ENCODE measurements around the gene GRM4. TPM values are rescaled to one million over a fixed set of nuclear protein-coding genes. Genes with fewer than 3 reads are reported as not detected.

The GRM4 gene
- total and polyA plus RNA-seq, 10 of the 15 experiments (the other 5 are each of a cell fraction or from before 2014, with no cell fraction given): 0.01 to 0.31 (median 0.05) TPM; not detected in 2

DNA sequence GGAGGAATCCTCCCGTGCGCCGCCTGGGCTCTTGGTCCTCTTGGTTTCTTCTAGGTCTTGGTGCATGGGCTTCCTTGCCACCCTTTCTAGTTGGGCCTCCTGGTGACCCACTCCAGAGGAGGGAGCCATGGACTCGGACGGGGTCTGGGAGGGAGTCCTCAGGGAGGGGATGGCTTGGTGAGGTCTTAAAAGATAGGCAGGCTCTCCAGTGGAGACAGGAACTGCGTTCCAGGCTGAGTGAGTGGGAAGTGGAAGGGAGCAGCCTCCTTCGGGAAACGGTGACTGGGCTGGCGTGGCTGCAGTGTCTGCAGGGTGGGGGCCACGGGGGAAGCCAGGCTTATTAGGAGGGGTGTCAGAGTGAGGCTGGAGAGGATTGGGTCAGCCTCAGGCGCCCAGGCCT lies 152.8 kb downstream of the GRM4 start (continued):
- TF ChIP-seq BMI1 (IDR thresholded peaks at IDR 0.05; ENCODE audit: borderline replicate concordance): no peak
- TF ChIP-seq RB1 (IDR thresholded peaks at IDR 0.05; ENCODE audit: borderline replicate concordance): no peak
- TF ChIP-seq ZNF274 (IDR thresholded peaks at IDR 0.05; ENCODE audit: insufficient read depth, insufficient read length): no peak
- no peak for TF ChIP-seq ETV6 (conservative IDR thresholded peaks at IDR 0.05 in 1 of 2, IDR thresholded peaks at IDR 0.05 in 1 of 2; ENCODE audit: borderline replicate concordance in 1 of 2, low read depth in 1 of 2)

- H2AFZ ChIP-seq (ENCODE audit: control insufficient read depth, low read depth, low read length): no peak overlapping the region
- H3K79me2 ChIP-seq (ENCODE audit: control insufficient read depth, insufficient read depth, low read length): no peaks in the 10 kb centered on the region
- ATAC-seq (no peak), DNase-seq (ENCODE audit: low read depth, low spot score) (no peak), FAIRE-seq (no peak)
- no peak for TF ChIP-seq EZH2 (IDR thresholded peaks at IDR 0.05; ENCODE audit: borderline replicate concordance, control insufficient read depth, low read depth, low read length)
- TF ChIP-seq, protein P1, sequence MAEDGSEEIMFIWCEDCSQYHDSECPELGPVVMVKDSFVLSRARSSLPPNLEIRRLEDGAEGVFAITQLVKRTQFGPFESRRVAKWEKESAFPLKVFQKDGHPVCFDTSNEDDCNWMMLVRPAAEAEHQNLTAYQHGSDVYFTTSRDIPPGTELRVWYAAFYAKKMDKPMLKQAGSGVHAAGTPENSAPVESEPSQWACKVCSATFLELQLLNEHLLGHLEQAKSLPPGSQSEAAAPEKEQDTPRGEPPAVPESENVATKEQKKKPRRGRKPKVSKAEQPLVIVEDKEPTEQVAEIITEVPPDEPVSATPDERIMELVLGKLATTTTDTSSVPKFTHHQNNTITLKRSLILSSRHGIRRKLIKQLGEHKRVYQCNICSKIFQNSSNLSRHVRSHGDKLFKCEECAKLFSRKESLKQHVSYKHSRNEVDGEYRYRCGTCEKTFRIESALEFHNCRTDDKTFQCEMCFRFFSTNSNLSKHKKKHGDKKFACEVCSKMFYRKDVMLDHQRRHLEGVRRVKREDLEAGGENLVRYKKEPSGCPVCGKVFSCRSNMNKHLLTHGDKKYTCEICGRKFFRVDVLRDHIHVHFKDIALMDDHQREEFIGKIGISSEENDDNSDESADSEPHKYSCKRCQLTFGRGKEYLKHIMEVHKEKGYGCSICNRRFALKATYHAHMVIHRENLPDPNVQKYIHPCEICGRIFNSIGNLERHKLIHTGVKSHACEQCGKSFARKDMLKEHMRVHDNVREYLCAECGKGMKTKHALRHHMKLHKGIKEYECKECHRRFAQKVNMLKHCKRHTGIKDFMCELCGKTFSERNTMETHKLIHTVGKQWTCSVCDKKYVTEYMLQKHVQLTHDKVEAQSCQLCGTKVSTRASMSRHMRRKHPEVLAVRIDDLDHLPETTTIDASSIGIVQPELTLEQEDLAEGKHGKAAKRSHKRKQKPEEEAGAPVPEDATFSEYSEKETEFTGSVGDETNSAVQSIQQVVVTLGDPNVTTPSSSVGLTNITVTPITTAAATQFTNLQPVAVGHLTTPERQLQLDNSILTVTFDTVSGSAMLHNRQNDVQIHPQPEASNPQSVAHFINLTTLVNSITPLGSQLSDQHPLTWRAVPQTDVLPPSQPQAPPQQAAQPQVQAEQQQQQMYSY (CRISPR knock-in tag; IDR thresholded peaks at IDR 0.05): no peak
- no peak for TF ChIP-seq IRF3 (IDR thresholded peaks at IDR 0.05)
- TF ChIP-seq CHD2 (IDR thresholded peaks at IDR 0.05; ENCODE audit: borderline replicate concordance, low read depth, low read length): no peak
- TF ChIP-seq ZBTB4 (CRISPR knock-in tag; IDR thresholded peaks at IDR 0.05): no peak
- no peak for TF ChIP-seq NRF1 (conservative IDR thresholded peaks at IDR 0.05; ENCODE audit: low read depth, low read length)
- H4K20me1 ChIP-seq (ENCODE audit: control insufficient read depth, insufficient read depth): no peaks in the 10 kb centered on the region
- no peaks in the 10 kb centered on the region for H3K4me1 ChIP-seq (ENCODE audit: control insufficient read depth, insufficient read depth, low read length)
- no peaks in the 10 kb centered on the region for H3K36me3 ChIP-seq (ENCODE audit: control insufficient read depth in 2 of 2, insufficient read depth in 2 of 2, low read length in 1 of 2)
- H3K4me3 ChIP-seq: no peak overlapping the region
- ChIA-PET RAD21 (ENCODE audit: unreplicated experiment) (no interaction called here), POLR2A (no interaction called here), SMC1A (ENCODE audit: uncharacterized antibody, unreplicated experiment) (no interaction called here), CTCF (interaction anchor here (0.7 kb wide), 1 partner anchor 1107 kb away, joined by 4 read pairs; no protein-coding TSS in a partner anchor)
- H3K27ac ChIP-seq (ENCODE audit: control insufficient read depth, insufficient read depth): no peak overlapping the region
- H3K4me2 ChIP-seq (ENCODE audit: control insufficient read depth, insufficient read depth): no peak overlapping the region
- intact Hi-C loops (cut with micrococcal nuclease; ENCODE audit: unreplicated experiment) (no loop called here), in situ Hi-C loops (cut with MboI) (no loop called here)
- BruUV-seq (replicated peaks): no TSS peak
- WGBS (ENCODE audit: insufficient coverage, insufficient replicate concordance, low lambda C conversion rate, missing lambda C conversion rate): 40% methylated on average over 13 of the region's 13 CpGs
- no peak overlapping the region for H3K9ac ChIP-seq (ENCODE audit: control insufficient read depth, insufficient read depth, low read length)
- no peaks in the 10 kb centered on the region for H3K9me3 ChIP-seq (replicated peaks; ENCODE audit: control insufficient read depth, insufficient read depth, low read length)
- H3K27me3 ChIP-seq (replicated peaks in 1 of 2; ENCODE audit: control insufficient read depth in 2 of 2, insufficient read depth in 2 of 2, low read length in 1 of 2): no peaks in the 10 kb centered on the region; a peak in 1 of 4 replicates
Observed at GRCh38 chr6:33992191-33992590, 153.7 kb downstream of the GRM4 start.

Data from GM12878 (cell line).